ENCODE measurements around the gene PARD3. TPM values are rescaled to one million over a fixed set of nuclear protein-coding genes. Genes with fewer than 3 reads are reported as not detected.

The PARD3 gene
- total RNA-seq, 1 donor from 2014 or later, result 20.6 TPM

GRCh38 chr10:34150103-34150502 is 665.0 kb downstream of the PARD3 start:
- no peak for DNase-seq

DNA sequence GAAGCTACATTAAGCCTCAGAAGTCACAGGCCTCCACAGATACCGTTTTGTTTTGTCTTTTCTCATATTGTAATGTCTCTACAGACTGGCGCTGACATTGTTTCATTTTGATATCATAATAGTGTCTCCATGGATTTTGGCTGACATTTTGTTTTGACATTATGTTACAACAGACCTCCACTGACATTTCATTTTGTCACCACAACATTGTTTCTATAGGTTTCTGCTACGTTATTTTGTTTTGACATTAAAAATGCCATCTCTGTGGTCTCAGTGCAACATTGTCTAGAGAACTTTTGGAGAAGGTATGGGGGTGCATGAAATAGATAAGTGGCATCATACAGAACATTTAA is 666.8 kb downstream of the PARD3 start:
- DNase-seq, result no peak

DNA sequence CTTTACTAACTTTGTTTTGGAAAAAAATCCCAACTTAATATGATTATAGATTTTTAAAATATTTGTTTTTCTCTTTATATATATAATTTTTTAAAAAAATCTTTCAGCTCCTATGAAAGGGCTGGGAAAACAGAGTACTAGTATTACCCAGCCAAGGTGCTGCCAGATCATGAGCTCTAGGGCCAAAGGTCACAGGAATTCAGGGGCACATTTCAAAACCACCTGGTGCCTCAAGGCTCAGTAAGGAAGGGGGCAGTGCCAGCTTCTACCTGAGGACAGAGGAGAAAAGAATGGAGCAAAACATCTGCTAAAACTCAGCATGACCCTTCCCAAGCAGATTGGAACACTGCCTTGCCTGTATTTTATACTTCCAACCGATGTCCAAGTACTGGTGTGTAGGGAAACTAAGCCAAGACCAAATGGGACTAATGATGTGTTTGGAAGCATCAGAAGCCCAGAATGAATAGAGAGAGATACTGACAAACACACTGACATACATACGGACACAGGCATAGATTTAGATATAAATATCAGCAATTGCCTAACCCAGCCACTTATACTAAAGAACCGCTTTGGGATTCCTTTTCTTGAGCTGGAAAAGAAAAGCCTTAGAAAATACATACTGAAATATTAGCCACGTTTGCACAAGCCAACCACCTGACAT is 667.3 kb downstream of the PARD3 start:
- no peak for DNase-seq

GRCh38 chr10:34145715-34146114 is 669.4 kb downstream of the PARD3 start:
- DNase-seq, result no peak

DNA sequence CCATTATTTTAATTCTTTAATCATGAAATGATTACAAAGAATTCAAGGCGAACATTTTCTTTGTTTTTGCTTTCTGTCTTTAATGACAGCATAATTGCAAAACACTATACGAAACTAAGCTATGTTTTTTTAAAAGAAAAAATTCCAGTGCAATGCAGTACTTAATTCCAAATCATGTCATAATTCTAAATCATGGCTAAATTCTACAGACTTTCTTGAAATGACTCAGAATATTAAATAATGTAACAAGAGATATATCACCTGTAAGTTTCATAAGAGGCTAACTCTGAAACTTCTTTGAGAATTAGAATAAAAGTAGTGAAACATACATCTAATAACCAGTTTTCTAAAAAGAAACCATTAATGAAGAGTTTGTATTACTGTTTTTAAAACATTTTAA is 671.6 kb downstream of the PARD3 start:
- DNase-seq, result no peak

DNA sequence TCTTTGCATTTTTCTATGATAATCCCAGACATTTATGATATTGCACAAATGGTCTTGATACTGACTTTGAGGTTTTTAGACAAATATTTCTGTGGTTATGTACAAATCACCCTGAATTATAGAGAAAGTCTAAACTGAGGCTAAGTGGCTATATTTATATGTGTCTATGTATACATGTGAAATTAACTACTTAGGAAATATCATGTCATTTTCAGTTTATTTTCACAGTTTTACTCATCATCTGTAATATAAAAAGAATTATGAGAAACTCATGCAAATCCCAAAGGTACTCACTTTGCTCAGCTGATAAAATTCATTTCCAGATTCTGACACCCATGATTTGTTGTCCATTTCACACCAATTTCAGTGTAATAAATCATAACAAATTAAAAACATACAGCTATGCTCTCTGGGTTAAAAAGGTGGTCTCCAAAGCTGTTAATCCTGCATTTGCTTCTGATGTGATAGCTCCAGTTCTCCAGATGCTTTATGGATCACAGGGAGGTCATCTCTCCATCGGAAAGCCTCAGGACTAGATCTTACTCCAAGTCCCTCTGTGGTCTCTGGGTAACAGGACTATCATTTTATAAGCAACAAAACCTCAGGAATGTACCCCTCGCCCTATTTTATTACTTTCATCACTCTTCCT is 673.9 kb downstream of the PARD3 start:
- DNase-seq, result no peak

DNA sequence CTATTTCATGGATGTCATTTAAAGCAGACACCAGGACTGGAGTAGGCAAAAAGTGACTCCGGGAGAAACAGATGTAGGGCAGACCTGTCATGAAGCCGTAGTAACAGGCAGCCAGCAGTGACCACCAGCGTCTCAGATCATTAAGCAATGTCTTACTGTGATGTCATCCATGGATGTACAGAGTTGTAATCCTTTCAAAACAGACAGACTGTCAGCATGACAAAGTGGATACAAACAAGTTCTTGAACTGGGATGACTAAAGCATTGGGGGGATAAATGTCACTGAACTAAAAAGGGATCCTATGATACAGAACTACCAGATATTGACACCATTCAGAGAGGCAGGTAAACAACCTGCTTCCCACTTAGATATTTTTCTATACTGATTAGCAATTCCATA is 675.5 kb downstream of the PARD3 start:
- no peak for DNase-seq

DNA sequence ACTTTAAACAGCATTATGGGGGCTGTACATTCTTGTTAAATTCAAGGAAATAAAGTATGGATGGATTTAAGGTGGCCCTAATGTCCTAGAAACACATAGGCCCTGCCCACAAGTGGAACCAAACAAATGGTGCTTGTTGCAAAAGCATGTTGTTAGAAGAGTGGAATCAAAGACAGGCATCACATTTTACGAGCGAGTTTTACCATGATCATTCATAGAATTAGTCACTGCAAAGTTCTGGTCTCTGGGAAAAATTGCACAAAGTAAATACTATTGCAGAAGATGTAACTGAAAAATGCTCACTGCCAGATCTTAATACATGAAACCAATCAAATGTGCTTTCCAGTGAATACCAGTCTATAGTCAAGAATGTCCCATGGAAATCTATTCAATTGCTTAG is 677.1 kb downstream of the PARD3 start:
- no peak for DNase-seq

GRCh38 chr10:34137201-34137600 is 677.9 kb downstream of the PARD3 start:
- no peak for DNase-seq

GRCh38 chr10:34135515-34135914 is 679.6 kb downstream of the PARD3 start:
- DNase-seq, result no peak

GRCh38 chr10:34134602-34135001 is 680.5 kb downstream of the PARD3 start:
- no peak for DNase-seq

GRCh38 chr10:34133406-34133805 is 681.7 kb downstream of the PARD3 start:
- DNase-seq, result no peak

GRCh38 chr10:34131152-34131551 is 683.9 kb downstream of the PARD3 start:
- DNase-seq, result no peak

DNA sequence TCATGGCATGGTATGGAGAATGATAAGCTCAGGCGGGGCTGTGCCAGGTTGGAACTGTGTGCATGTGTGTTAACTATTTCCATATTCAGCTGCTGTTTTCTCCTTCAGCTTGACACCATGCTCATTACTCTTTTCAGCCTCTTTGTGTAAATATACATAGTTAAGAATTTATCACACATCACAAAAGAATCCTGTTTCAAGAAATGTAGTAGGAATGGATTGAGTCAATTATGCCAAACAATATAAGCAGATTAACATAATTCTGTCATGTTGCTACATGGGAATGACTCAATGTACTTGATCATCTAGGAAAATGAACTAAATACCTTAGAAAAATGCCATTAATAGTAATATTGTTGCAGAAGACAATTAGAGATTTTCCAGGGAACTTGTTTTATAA is 687.4 kb downstream of the PARD3 start:
- DNase-seq, result no peak

GRCh38 chr10:34126371-34127151 is 688.5 kb downstream of the PARD3 start:
- DNase-seq, result no peak

GRCh38 chr10:34125702-34126101 is 689.4 kb downstream of the PARD3 start:
- DNase-seq, result no peak

DNA sequence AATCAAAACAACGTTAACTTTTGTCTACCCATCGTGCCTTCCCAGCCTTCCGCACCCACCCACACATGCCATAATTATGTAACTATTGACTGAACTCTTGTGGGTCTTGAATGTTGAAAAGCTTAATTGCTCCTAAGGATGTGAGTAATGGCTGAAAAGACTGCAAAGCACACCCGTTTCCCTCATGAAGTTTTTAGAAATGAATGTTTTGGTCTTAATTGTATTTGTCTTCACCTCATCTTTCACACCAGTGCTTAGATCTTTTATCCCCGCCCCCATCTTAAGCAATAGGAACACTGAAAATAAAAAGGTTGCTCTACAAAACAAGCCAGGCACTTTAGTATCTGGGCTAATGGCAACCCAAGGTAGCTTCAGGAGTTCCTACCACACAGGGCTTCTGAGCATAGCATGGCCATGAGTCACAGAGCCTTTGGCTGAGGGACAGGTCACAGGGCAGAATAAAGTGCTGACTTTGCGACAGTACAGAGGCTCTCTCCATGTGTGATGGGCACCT is 690.5 kb downstream of the PARD3 start:
- no peak for DNase-seq

- no peak for DNase-seq
These were observed 693.1 kb downstream of the PARD3 start for GRCh38 chr10:34121781-34122622.

GRCh38 chr10:34121125-34121753 is 693.9 kb downstream of the PARD3 start:
- no peak for DNase-seq

GRCh38 chr10:34119456-34119855 is 695.6 kb downstream of the PARD3 start:
- no peak for DNase-seq

- DNase-seq, result no peak
These were observed 698.3 kb downstream of the PARD3 start for GRCh38 chr10:34116681-34117271.

DNA sequence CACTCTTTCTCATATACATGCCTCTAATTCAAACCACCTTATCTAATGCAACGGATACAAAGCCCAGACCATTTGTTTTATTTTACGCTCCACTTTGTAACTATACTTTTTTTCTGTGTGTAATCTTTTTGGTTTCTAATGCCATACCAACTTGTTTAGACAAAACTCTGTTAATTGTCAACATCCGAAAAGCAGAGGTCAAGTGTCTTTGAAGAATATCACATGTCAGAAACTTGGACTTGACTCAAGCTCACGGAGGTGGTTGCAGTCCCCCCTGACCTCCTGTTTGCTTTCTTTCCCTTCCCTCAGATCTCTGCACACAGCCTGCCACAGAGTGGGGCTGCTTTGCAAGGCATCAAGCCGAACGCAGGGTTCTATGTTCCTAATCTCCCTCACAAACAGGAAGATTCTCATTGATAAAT is 698.9 kb downstream of the PARD3 start:
- no peak for DNase-seq

All from occipital lobe (tissue), 2 donors.